HG03432 (cell line): ENCODE results near the gene CASR.
A peak's percentile ranks its signal among the peaks of the same experiment; 100 is the strongest.

Experiments
- ATAC-seq: cut with Tn5 transposase; IDR thresholded peaks from one replicate; pipeline ENCODE4 v1.9.1; 2021; ENCODE audit warnings: mild to moderate bottlenecking, moderate library complexity; ENCODE audit not compliant: unreplicated experiment

CASR gene

GRCh38 chr3:122299872-122300460 is 116.5 kb downstream of the CASR start:
- ATAC-seq: no peak

- peak; percentile 54 for ATAC-seq
Measured at GRCh38 chr3:122301063-122301462, 117.6 kb downstream of the CASR start.

GRCh38 chr3:122305818-122306621 is 122.6 kb downstream of the CASR start:
- ATAC-seq: peak; percentile 54

GRCh38 chr3:122306622-122306953 is 123.1 kb downstream of the CASR start:
- ATAC-seq: no peak

- ATAC-seq: no peak
Measured at GRCh38 chr3:122307094-122307687, 123.7 kb downstream of the CASR start.

GRCh38 chr3:122307976-122308375 is 124.5 kb downstream of the CASR start:
- no peak for ATAC-seq

- ATAC-seq: no peak
Measured at GRCh38 chr3:122310361-122310760, 126.9 kb downstream of the CASR start.

- ATAC-seq: no peak
Measured at GRCh38 chr3:122312826-122313225, 129.4 kb downstream of the CASR start.

- ATAC-seq: no peak
Measured at GRCh38 chr3:122313281-122313680, 129.8 kb downstream of the CASR start.

GRCh38 chr3:122314228-122314876 is 130.9 kb downstream of the CASR start:
- ATAC-seq: no peak

GRCh38 chr3:122315619-122316018 is 132.2 kb downstream of the CASR start:
- ATAC-seq: no peak

GRCh38 chr3:122316368-122316767 is 132.9 kb downstream of the CASR start:
- no peak for ATAC-seq

GRCh38 chr3:122318620-122319019 is 135.2 kb downstream of the CASR start:
- ATAC-seq: no peak

GRCh38 chr3:122322095-122323075 is 138.9 kb downstream of the CASR start:
- peak; percentile 76 for ATAC-seq

GRCh38 chr3:122324871-122325323 is 141.4 kb downstream of the CASR start, which contains the start of gene CSTA:
TSS of gene CSTA (plus strand) at chr3:122325248. CDS start at chr3:122325293, 45 bp downstream.
- ATAC-seq: no peak

- no peak for ATAC-seq
Measured at GRCh38 chr3:122325769-122326168, 142.3 kb downstream of the CASR start.

GRCh38 chr3:122331886-122332285 is 148.4 kb downstream of the CASR start:
- no peak for ATAC-seq

- no peak for ATAC-seq
Measured at GRCh38 chr3:122332551-122332950, 149.1 kb downstream of the CASR start.
